Epithelial cell of esophagus (primary cell): ENCODE data around the gene TAS1R2.

ENCODE experiments used
- DNase-seq: peaks from one replicate; pipeline ENCODE4 v3.0.0; 2010; ENCODE audit warnings: low read depth
- H3K4me3 ChIP-seq: 2 replicates; pipeline ENCODE4 v1.5.1; 2011; ENCODE audit warnings: mild to moderate bottlenecking, low read length, control low read depth
- CTCF ChIP-seq: IDR thresholded peaks from 2 replicates; pipeline ENCODE4 v1.5.1; 2011; ENCODE audit warnings: low read depth, mild to moderate bottlenecking, low read length, control low read depth, inconsistent platforms; ENCODE audit not compliant: insufficient read depth; ENCODE audit errors: missing control alignments

TAS1R2 gene

GRCh38 chr1:18814874-18815531 lies 44.5 kb downstream of the TAS1R2 start:
- no peak overlapping the region for H3K4me3 ChIP-seq
- TF ChIP-seq CTCF = no peak
- no peak for DNase-seq

- no peak overlapping the region for H3K4me3 ChIP-seq
- no peak for DNase-seq
- TF ChIP-seq CTCF = no peak
These were observed 45.0 kb downstream of the TAS1R2 start for GRCh38 chr1:18814425-18814824.

- DNase-seq = no peak
- no peak for TF ChIP-seq CTCF
- no peak overlapping the region for H3K4me3 ChIP-seq
These were observed 47.0 kb downstream of the TAS1R2 start for GRCh38 chr1:18812453-18812939.

- TF ChIP-seq CTCF = no peak
- DNase-seq = no peak
- H3K4me3 ChIP-seq = no peak overlapping the region
These were observed 47.6 kb downstream of the TAS1R2 start for GRCh38 chr1:18811733-18812452.

- H3K4me3 ChIP-seq = no peak overlapping the region
These were observed 49.2 kb downstream of the TAS1R2 start for GRCh38 chr1:18809953-18810899.

More at GRCh38 chr1:18809953-18810899, 49.2 kb downstream of the TAS1R2 start:
- no peak for TF ChIP-seq CTCF
- no peak for DNase-seq
